B cell (primary cell): ENCODE measurements around the gene CCDC70. TPM values are rescaled to one million over a fixed set of nuclear protein-coding genes. Genes with fewer than 3 reads are reported as not detected.

Source experiments
- ATAC-seq: fragments of 200-7000 bp; cut with Tn5 transposase; one replicate; pipeline ENCODE4 v1.10.0; 2021; ENCODE audit warnings: low read depth, mild to moderate bottlenecking, moderate number of reproducible peaks, moderate library complexity
- CTCF ChIA-PET: fragments of 350-600 bp; sonication (Branson Sonifier 250); formaldehyde crosslinking; loops from one replicate; lab custom pipeline; 2021; ENCODE audit warnings: antibody characterized with exemption, inconsistent platforms; lab: Charles Lee
- POLR2A ChIA-PET: fragments of 350-600 bp; sonication (Branson Sonifier 250); formaldehyde crosslinking; loops from one replicate; lab custom pipeline; 2021; ENCODE audit warnings: antibody characterized with exemption; lab: Charles Lee
- DNase-seq: peaks from one replicate; pipeline ENCODE4 v3.0.0; 2013
- H2AFZ ChIP-seq: 2 replicates; pipeline ENCODE4 v1.6.1; 2012; ENCODE audit warnings: mild to moderate bottlenecking, low read depth, low read length; ENCODE audit not compliant: insufficient read depth, poor library complexity, severe bottlenecking
- H3K27ac ChIP-seq, 2 donors: 1 replicate in 1 of 2; 2 replicates in 1 of 2; pipeline ENCODE4 v1.5.1; 2012 to 2013; ENCODE audit warnings: low read length in 2 of 2, mild to moderate bottlenecking in 2 of 2, moderate library complexity in 1 of 2
- H3K27me3 ChIP-seq, 4 experiments: fragments of 200-600 bp in 1 of 4; sonication (generic) in 1 of 4; replicated peaks in 1 of 4; 1 replicate in 2 of 4; 2 replicates in 2 of 4; pipeline versions ENCODE4 v1.6.1 to v1.7.0; 2013 to 2016; ENCODE audit warnings: low read length in 3 of 4, mild to moderate bottlenecking in 2 of 4, mixed read lengths in 1 of 4, moderate library complexity in 1 of 4; ENCODE audit not compliant: insufficient read depth in 4 of 4, control insufficient read depth in 3 of 4; ENCODE audit errors: control extremely low read depth in 1 of 4
- H3K36me3 ChIP-seq, 2 experiments: replicated peaks in 1 of 2; 1 replicate in 1 of 2; 2 replicates in 1 of 2; pipeline versions ENCODE4 v1.6.1 to v1.7.1; 2013; ENCODE audit warnings: low read length in 1 of 2; ENCODE audit not compliant: insufficient read depth in 2 of 2, control insufficient read depth in 1 of 2; ENCODE audit errors: control extremely low read depth in 1 of 2, extremely low read depth in 1 of 2
- H3K4me1 ChIP-seq, 2 donors: fragments of 200-600 bp in 1 of 2; sonication (generic) in 1 of 2; 1 replicate in 1 of 2; 2 replicates in 1 of 2; pipeline versions ENCODE4 v1.5.1 to v1.6.1; 2013 to 2017; ENCODE audit warnings: low read length in 2 of 2; ENCODE audit not compliant: control insufficient read depth in 2 of 2, insufficient read depth in 2 of 2
- H3K4me2 ChIP-seq: replicated peaks from 2 replicates; pipeline ENCODE3; 2012; ENCODE audit warnings: mild to moderate bottlenecking, low read depth, low read length; ENCODE audit not compliant: poor library complexity, severe bottlenecking
- H3K4me3 ChIP-seq, 5 experiments: fragments of 200-600 bp in 1 of 5; sonication (generic) in 1 of 5; 1 replicate in 3 of 5; 2 replicates in 2 of 5; pipeline versions ENCODE4 v1.5.1 to v1.7.0; 2011 to 2016; ENCODE audit warnings: low read length in 4 of 5, mild to moderate bottlenecking in 4 of 5, low read depth in 2 of 5, control low read depth in 1 of 5, moderate library complexity in 1 of 5; ENCODE audit not compliant: insufficient read depth in 1 of 5; ENCODE audit errors: control extremely low read depth in 1 of 5, extremely low read depth in 1 of 5
- H3K79me2 ChIP-seq: fragments of 200-600 bp; sonication (generic); one replicate; pipeline ENCODE4 v1.6.0; 2016; ENCODE audit warnings: low read length; ENCODE audit not compliant: control insufficient read depth, insufficient read depth
- H3K9ac ChIP-seq: fragments of 200-600 bp; sonication (generic); 2 replicates; pipeline ENCODE4 v1.6.1; 2017; ENCODE audit warnings: mild to moderate bottlenecking, low read length, moderate library complexity
- H3K9me3 ChIP-seq, 3 donors: one replicate each; pipeline versions ENCODE4 v1.6.1 to v1.7.1; 2013; ENCODE audit warnings: low read length in 2 of 3; ENCODE audit not compliant: control insufficient read depth in 2 of 3, insufficient read depth in 1 of 3; ENCODE audit errors: control extremely low read depth in 1 of 3
- H4K20me1 ChIP-seq: 2 replicates; pipeline ENCODE4 v1.6.0; 2012; ENCODE audit warnings: mild to moderate bottlenecking, low read length; ENCODE audit not compliant: insufficient read depth, control insufficient read depth, poor library complexity, severe bottlenecking
- H3K27ac Mint-ChIP-seq: one replicate; pipeline ENCODE4 v1.8.0; 2021; ENCODE audit warnings: mixed read lengths
- H3K27me3 Mint-ChIP-seq: one replicate; pipeline ENCODE4 v1.8.0; 2021; ENCODE audit warnings: mixed read lengths
- H3K4me1 Mint-ChIP-seq: one replicate; pipeline ENCODE4 v1.8.0; 2021; ENCODE audit warnings: mixed read lengths
- H3K4me3 Mint-ChIP-seq: one replicate; pipeline ENCODE4 v1.8.0; 2021; ENCODE audit warnings: mixed read lengths
- H3K9me3 Mint-ChIP-seq: one replicate; pipeline ENCODE4 v1.8.0; 2022; ENCODE audit warnings: mixed read lengths; ENCODE audit not compliant: insufficient read depth
- EZH2 ChIP-seq: IDR thresholded peaks from 2 replicates; pipeline ENCODE4 v1.6.1; 2012; ENCODE audit warnings: borderline replicate concordance, low read depth, mild to moderate bottlenecking, moderate library complexity, low read length; ENCODE audit not compliant: insufficient read depth, poor library complexity, severe bottlenecking
- WGBS: methylation state at CpG from one replicate; pipeline ENCODE4 v1.1.5; 2013; ENCODE audit warnings: missing lambda C conversion rate; ENCODE audit not compliant: insufficient coverage; 5-methylcytosine and 5-hydroxymethylcytosine counted together
- intact Hi-C: fragments of 100-400 bp; cut with micrococcal nuclease; formaldehyde crosslinking; loops from one replicate; pipeline ENCODE4 v1.10.0; 2022
- polyA plus RNA-seq: library from polyadenylated mRNA; depleted of rRNA; stranded (reverse); fragments of >200 nt; gene quantifications from 2 replicates; pipeline ENCODE4 v1.2.3, GENCODE V29; 2012
- total RNA-seq, 2 donors: library from RNA; stranded (reverse); fragments of 120-200 nt in 1 of 2; gene quantifications; 1 replicate in 1 of 2; 2 replicates in 1 of 2; pipeline versions ENCODE4 v1.2.3 to v1.2.4, GENCODE V29; 2013 to 2022
- TF ChIP-seq, protein P1 (sequence below): fragments of 200-600 bp; IDR thresholded peaks from one replicate; pipeline ENCODE4 v1.8.0; 2022; ENCODE audit warnings: antibody characterized with exemption, mild to moderate bottlenecking

The CCDC70 gene
- total and polyA plus RNA-seq, 2 donors (not counting 1 experiment from before 2014, with no cell fraction given) = not detected

DNA sequence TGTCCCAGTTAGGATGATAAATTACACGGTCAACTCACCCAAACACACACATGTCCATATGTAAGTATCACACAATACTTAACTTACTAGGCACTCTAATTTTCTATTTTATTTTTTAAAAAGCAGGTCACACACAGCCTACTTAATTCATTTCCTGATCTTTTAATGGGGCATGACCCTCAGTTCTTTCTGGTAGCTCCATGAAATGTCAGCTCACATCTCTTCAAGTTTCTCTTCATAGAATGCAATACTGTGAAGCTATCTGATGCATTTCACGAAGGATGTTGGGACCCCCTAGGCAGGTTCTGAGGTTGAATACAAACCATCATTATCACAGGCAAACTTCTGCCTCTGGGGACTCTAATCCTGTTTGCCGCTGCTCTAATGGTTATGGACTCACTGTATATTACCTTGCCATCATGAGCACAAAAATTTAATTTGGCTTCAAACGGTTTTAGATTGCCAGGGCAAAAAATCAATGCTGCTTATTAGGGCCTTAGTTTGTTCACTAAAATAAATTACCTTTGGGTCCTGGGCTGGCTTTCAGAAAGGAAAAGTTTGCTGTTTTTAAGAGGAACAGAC is 41.7 kb upstream of the CCDC70 start:
- H3K9me3 ChIP-seq = no peaks in the 10 kb centered on the region
- no peaks in the 10 kb centered on the region for H4K20me1 ChIP-seq
- no peak overlapping the region for H3K4me3 ChIP-seq
- DNase-seq (no peak), ATAC-seq (no peak)
- H3K4me1 ChIP-seq = peaks cover 42 to 47% of the 10 kb centered on the region in 2 donors
- H3K27me3 Mint-ChIP-seq = no peaks in the 10 kb centered on the region
- H3K27ac Mint-ChIP-seq = peak overlapping the region; percentile 46
- no peaks in the 10 kb centered on the region for H3K9me3 Mint-ChIP-seq
- H3K36me3 ChIP-seq = no peaks in the 10 kb centered on the region
- H3K27me3 ChIP-seq = no peaks in the 10 kb centered on the region
- intact Hi-C loops = no loop called here
- H3K4me1 Mint-ChIP-seq = peaks cover 48% of the 10 kb centered on the region
- no peak overlapping the region for H3K4me3 Mint-ChIP-seq
- TF ChIP-seq, protein P1, sequence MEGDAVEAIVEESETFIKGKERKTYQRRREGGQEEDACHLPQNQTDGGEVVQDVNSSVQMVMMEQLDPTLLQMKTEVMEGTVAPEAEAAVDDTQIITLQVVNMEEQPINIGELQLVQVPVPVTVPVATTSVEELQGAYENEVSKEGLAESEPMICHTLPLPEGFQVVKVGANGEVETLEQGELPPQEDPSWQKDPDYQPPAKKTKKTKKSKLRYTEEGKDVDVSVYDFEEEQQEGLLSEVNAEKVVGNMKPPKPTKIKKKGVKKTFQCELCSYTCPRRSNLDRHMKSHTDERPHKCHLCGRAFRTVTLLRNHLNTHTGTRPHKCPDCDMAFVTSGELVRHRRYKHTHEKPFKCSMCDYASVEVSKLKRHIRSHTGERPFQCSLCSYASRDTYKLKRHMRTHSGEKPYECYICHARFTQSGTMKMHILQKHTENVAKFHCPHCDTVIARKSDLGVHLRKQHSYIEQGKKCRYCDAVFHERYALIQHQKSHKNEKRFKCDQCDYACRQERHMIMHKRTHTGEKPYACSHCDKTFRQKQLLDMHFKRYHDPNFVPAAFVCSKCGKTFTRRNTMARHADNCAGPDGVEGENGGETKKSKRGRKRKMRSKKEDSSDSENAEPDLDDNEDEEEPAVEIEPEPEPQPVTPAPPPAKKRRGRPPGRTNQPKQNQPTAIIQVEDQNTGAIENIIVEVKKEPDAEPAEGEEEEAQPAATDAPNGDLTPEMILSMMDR = no peak
- no peak for TF ChIP-seq EZH2
- no peak overlapping the region for H3K4me2 ChIP-seq
- ChIA-PET CTCF (interaction anchor here (1.0 to 2.8 kb wide), 4 partner anchors 8 to 1884 kb away, joined by 3 to 21 read pairs (median 3); partner anchors contain the start of gene SPRYD7), POLR2A (no interaction called here)
- H3K27ac ChIP-seq = no peak overlapping the region
- WGBS = 100% methylated on average over 2 of the region's 4 CpGs
- no peaks in the 10 kb centered on the region for H3K79me2 ChIP-seq
- no peak overlapping the region for H3K9ac ChIP-seq
- no peak overlapping the region for H2AFZ ChIP-seq

DNA sequence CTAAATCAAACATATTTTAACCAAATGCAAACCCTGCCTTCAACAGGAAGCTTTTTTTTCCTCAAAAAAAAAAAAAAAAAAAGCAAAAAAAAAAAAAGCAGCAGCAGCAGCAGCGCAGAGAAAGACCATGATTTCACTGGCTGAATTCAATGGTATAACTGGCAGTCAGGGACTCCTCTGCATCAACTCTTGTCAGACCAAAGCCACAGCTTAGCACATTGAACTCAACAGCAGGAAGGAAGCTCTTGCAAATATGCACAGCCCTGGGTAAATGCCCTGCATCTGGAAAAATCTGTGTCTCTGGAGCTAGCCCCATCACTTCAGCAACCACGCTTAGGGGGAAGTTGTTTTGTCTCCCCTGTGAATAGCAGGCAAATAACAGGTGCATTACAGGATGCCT is 40.2 kb upstream of the CCDC70 start:
- no peak for TF ChIP-seq EZH2
- TF ChIP-seq, protein P1 = no peak
- Mint-ChIP-seq H3K27me3 (no peaks in the 10 kb centered on the region), H3K4me1 (peaks cover 56% of the 10 kb centered on the region), H3K9me3 (no peaks in the 10 kb centered on the region), H3K4me3 (peak overlapping the region; percentile 82), H3K27ac (peak overlapping the region; percentile 80)
- peaks cover 53 to 59% of the 10 kb centered on the region in 2 donors for H3K4me1 ChIP-seq
- ChIA-PET POLR2A (interaction anchor here (0.6 kb wide), 2 partner anchors 491 to 1235 kb away, joined by 4 read pairs; no protein-coding TSS in a partner anchor), CTCF (interaction anchor here (1.5 to 9.4 kb wide), 3 partner anchors 7 to 19 kb away, joined by 3 to 66 read pairs (median 23); no protein-coding TSS in a partner anchor)
- H3K36me3 ChIP-seq = no peaks in the 10 kb centered on the region
- H4K20me1 ChIP-seq = no peaks in the 10 kb centered on the region
- H3K4me2 ChIP-seq = peak overlapping the region; percentile 69
- H3K27ac ChIP-seq = peak overlapping the region; percentile 31 to 35
- H3K27me3 ChIP-seq = no peaks in the 10 kb centered on the region
- peak; percentile 87 for ATAC-seq
- peak overlapping the region in 2 of 5 experiments; percentile 12 to 29 for H3K4me3 ChIP-seq
- intact Hi-C loops = no loop called here
- peak overlapping the region; percentile 43 for H2AFZ ChIP-seq
- H3K9me3 ChIP-seq = no peaks in the 10 kb centered on the region
- H3K9ac ChIP-seq = peak overlapping the region; percentile 21
- DNase-seq = peak; percentile 71
- H3K79me2 ChIP-seq = no peaks in the 10 kb centered on the region
- 0% methylated on average over 1 of the region's 2 CpGs for WGBS
